Endothelial cell of umbilical vein (primary cell): Measurements from ENCODE around the gene KCNK15. TPM values are rescaled to one million over a fixed set of nuclear protein-coding genes. Genes with fewer than 3 reads are reported as not detected.

Experiments
- BruUV-seq: library from RNA; stranded (reverse); fragments of 400-500 nt; replicated peaks from 2 replicates; lab custom pipeline; 2021; lab: Mats Ljungman, UMichigan
- CTCF ChIA-PET: fragments of 300-600, 350-600 bp; sonication (Branson Sonifier 250); formaldehyde crosslinking; loops from one replicate; lab custom pipeline; 2021; ENCODE audit warnings: antibody characterized with exemption, inconsistent platforms; lab: Charles Lee
- POLR2A ChIA-PET: fragments of 300-600, 350-600 bp; sonication (Branson Sonifier 250); formaldehyde crosslinking; loops from one replicate; lab custom pipeline; 2021; ENCODE audit warnings: antibody characterized with exemption, inconsistent platforms; lab: Charles Lee
- DNase-seq: peaks from one replicate; pipeline ENCODE4 v3.0.0-alpha.2; 2011; ENCODE audit warnings: low read depth, low spot score
- FAIRE-seq: peaks from 2 replicates; lab custom pipeline; 2011; peaks lifted over from hg19 to GRCh38; lab: Jason Lieb, UNC
- H2AFZ ChIP-seq: 2 replicates; pipeline ENCODE4 v1.6.0; 2012; ENCODE audit warnings: low read depth, low read length, control low read depth, inconsistent platforms
- H3K27ac ChIP-seq: 2 replicates; pipeline ENCODE4 v1.5.1; 2011; ENCODE audit warnings: low read depth, mild to moderate bottlenecking, control low read depth, low read length, moderate library complexity; ENCODE audit not compliant: insufficient read depth
- H3K27me3 ChIP-seq, 2 experiments: 2 replicates each; pipeline versions ENCODE4 v1.6.0 to v1.6.1; 2011; ENCODE audit warnings: low read length in 2 of 2, mixed read lengths in 1 of 2; ENCODE audit not compliant: control insufficient read depth in 2 of 2, insufficient read depth in 2 of 2
- H3K36me3 ChIP-seq, 2 experiments: 2 replicates in 1 of 2; 3 replicates in 1 of 2; pipeline ENCODE4 v1.5.1; 2011; ENCODE audit warnings: low read length in 2 of 2, mild to moderate bottlenecking in 1 of 2, moderate library complexity in 1 of 2; ENCODE audit not compliant: control insufficient read depth in 2 of 2, insufficient read depth in 2 of 2; ENCODE audit errors: extremely low read depth in 1 of 2
- H3K4me1 ChIP-seq: 3 replicates; pipeline ENCODE4 v1.5.1; 2011; ENCODE audit warnings: mild to moderate bottlenecking, low read length; ENCODE audit not compliant: control insufficient read depth, insufficient read depth; ENCODE audit errors: extremely low read depth
- H3K4me2 ChIP-seq: 2 replicates; pipeline ENCODE4 v1.6.1; 2011; ENCODE audit warnings: low read length, control low read depth, mixed read lengths; ENCODE audit not compliant: insufficient read depth
- H3K4me3 ChIP-seq, 3 experiments: fragments of 200-600 bp in 1 of 3; sonication (generic), shearing (Covaris generic) in 1 of 3; replicated peaks in 1 of 3; 2 replicates each; pipeline ENCODE4 v1.5.1; 2011 to 2016; ENCODE audit warnings: control low read depth in 3 of 3, low read length in 3 of 3, mild to moderate bottlenecking in 2 of 3, inconsistent platforms in 1 of 3, low read depth in 1 of 3, moderate library complexity in 1 of 3; ENCODE audit not compliant: insufficient read depth in 1 of 3
- H3K79me2 ChIP-seq: 2 replicates; pipeline ENCODE4 v1.6.0; 2012; ENCODE audit warnings: low read length, inconsistent platforms; ENCODE audit not compliant: control insufficient read depth, insufficient read depth
- H3K9ac ChIP-seq: replicated peaks from 2 replicates; pipeline ENCODE3; 2011; ENCODE audit warnings: low read length, control low read depth; ENCODE audit not compliant: insufficient read depth; ENCODE audit errors: extremely low read depth
- H3K9me1 ChIP-seq: replicated peaks from 3 replicates; pipeline ENCODE4 v1.6.0; 2011; ENCODE audit warnings: mild to moderate bottlenecking, low read length; ENCODE audit not compliant: control insufficient read depth, insufficient read depth; ENCODE audit errors: extremely low read depth
- H3K9me3 ChIP-seq: replicated peaks from 2 replicates; pipeline ENCODE4 v1.5.1; 2012; ENCODE audit warnings: low read length, inconsistent platforms; ENCODE audit not compliant: control insufficient read depth, insufficient read depth
- H4K20me1 ChIP-seq: replicated peaks from 2 replicates; pipeline ENCODE3; 2011; ENCODE audit warnings: mild to moderate bottlenecking, low read length; ENCODE audit not compliant: control insufficient read depth, insufficient read depth; ENCODE audit errors: extremely low read depth
- EZH2 ChIP-seq: IDR thresholded peaks from 2 replicates; pipeline ENCODE4 v1.6.1; 2012; ENCODE audit warnings: borderline replicate concordance, low read depth, mild to moderate bottlenecking, moderate library complexity, low read length, inconsistent platforms; ENCODE audit not compliant: severe bottlenecking
- FOS ChIP-seq: IDR thresholded peaks from 2 replicates; pipeline ENCODE4 v1.6.1; 2011; ENCODE audit warnings: mild to moderate bottlenecking, low read length, moderate library complexity, borderline replicate concordance; ENCODE audit not compliant: insufficient read depth
- GATA2 ChIP-seq: IDR thresholded peaks from 2 replicates; pipeline ENCODE4 v1.7.0; 2011; ENCODE audit warnings: low read depth, mild to moderate bottlenecking, moderate library complexity, mixed read lengths, low read length; ENCODE audit not compliant: insufficient read length, insufficient read depth
- JUN ChIP-seq: IDR thresholded peaks from 2 replicates; pipeline ENCODE4 v1.6.1; 2011; ENCODE audit warnings: borderline replicate concordance, low read depth; ENCODE audit not compliant: insufficient read length, insufficient read depth
- MYC ChIP-seq: IDR thresholded peaks from one replicate; pipeline ENCODE4 v1.6.1; 2011; ENCODE audit warnings: mild to moderate bottlenecking, low read depth, low read length
- POLR2A ChIP-seq: IDR thresholded peaks from 2 replicates; pipeline ENCODE4 v1.6.1; 2012; ENCODE audit warnings: low read depth, mild to moderate bottlenecking, control low read depth, low read length
- POLR2AphosphoS5 ChIP-seq: IDR thresholded peaks from 2 replicates; pipeline ENCODE4 v1.6.1; 2012; ENCODE audit warnings: low read depth, mild to moderate bottlenecking, control low read depth, low read length, moderate library complexity; ENCODE audit not compliant: insufficient read depth
- dilution Hi-C: fragments of 300-500 bp; cut with MboI; formaldehyde crosslinking; loops from one replicate; pipeline ENCODE4 v1.15.0; 2019; ENCODE audit warnings: low sequenced_read_pairs; ENCODE audit not compliant: extremely low pct_ligation_motif_present
- intact Hi-C: fragments of 100-400 bp; cut with micrococcal nuclease; formaldehyde crosslinking; loops from one replicate; pipeline ENCODE4 v1.10.0; 2022
- polyA plus RNA-seq, 4 experiments: library from polyadenylated mRNA; depleted of rRNA in 3 of 4; stranded (reverse) in 3 of 4; unstranded in 1 of 4; fragments of >200 nt; gene quantifications; 2 replicates each; pipeline versions ENCODE4 v1.2.1 to v1.2.3, GENCODE V29; 2011 to 2012; ENCODE audit warnings: missing spikeins in 1 of 4
- total RNA-seq: library from RNA; stranded (reverse); gene quantifications from 2 replicates; pipeline ENCODE4 v1.2.3, GENCODE V29; 2021
- TF ChIP-seq, protein P1 (sequence below): IDR thresholded peaks from 2 replicates; pipeline ENCODE4 v1.6.1; 2011; ENCODE audit not compliant: insufficient read depth, insufficient read length
- TF ChIP-seq, protein P2 (sequence below), 2 donors: IDR thresholded peaks; 1 replicate in 1 of 2; 2 replicates in 1 of 2; pipeline ENCODE4 v1.5.1; 2011; ENCODE audit warnings: low read length in 2 of 2, mild to moderate bottlenecking in 2 of 2, moderate library complexity in 2 of 2, control low read depth in 1 of 2, inconsistent platforms in 1 of 2, low read depth in 1 of 2; ENCODE audit not compliant: insufficient read depth in 1 of 2; ENCODE audit errors: extremely low read depth in 1 of 2

The KCNK15 gene
- total and polyA plus RNA-seq, 2 donors (not counting 3 experiments of a cell fraction or from before 2014, with no cell fraction given) = 0.06 TPM; not detected in 1

DNA sequence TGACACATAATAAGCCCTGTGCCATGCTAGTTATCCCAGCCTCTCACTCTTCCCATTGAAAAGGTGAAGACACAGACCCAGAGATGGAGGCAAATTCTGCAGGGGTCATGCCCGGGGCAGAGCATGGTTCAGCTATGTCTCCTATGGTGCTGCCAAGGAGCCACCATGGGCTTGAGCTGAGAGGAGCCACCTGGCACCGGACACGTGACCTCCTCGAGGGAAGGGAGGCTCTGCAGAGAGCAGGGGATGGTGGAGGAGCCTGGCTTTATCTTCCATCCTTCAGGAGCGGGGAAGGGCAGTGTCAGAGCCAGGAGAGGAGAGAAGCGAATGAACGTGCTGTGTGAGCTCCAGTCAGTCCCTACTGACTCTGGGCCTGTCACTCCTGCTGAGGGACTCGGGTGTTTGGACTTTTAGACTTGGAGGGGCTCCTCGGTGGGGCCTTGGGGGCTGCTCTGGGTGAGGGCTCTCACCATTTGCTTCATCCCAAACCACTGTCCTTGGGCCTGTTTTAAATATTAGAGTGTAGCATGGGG lies 41.6 kb upstream of the KCNK15 start:
- Histone ChIP-seq H3K27ac (no peak overlapping the region), H3K4me1 (peaks cover 13% of the 10 kb centered on the region), H3K36me3 (no peaks in the 10 kb centered on the region), H3K27me3 (no peaks in the 10 kb centered on the region), H2AFZ (no peak overlapping the region), H3K9me1 (no peaks in the 10 kb centered on the region), H3K4me3 (no peak overlapping the region), H3K9me3 (no peaks in the 10 kb centered on the region), H3K4me2 (no peak overlapping the region), H3K9ac (no peak overlapping the region), H3K79me2 (no peaks in the 10 kb centered on the region), H4K20me1 (no peaks in the 10 kb centered on the region)
- dilution Hi-C loops = no loop called here
- intact Hi-C loops = loop anchor here (1.0 kb wide), 1 partner anchor 9 kb away; no protein-coding TSS in a partner anchor
- BruUV-seq = no TSS peak
- CTCF ChIA-PET = interaction anchor here (0.8 to 2.5 kb wide), 4 partner anchors 17 to 28 kb away, joined by 3 to 11 read pairs (median 6); no protein-coding TSS in a partner anchor
- DNase-seq (no peak), FAIRE-seq (no peak)
- POLR2A ChIA-PET = no interaction called here
- TF ChIP-seq JUN (no peak), POLR2A (no peak), POLR2AphosphoS5 (no peak), MYC (no peak), FOS (no peak), GATA2 (no peak), EZH2 (no peak)
- TF ChIP-seq, protein P1, sequence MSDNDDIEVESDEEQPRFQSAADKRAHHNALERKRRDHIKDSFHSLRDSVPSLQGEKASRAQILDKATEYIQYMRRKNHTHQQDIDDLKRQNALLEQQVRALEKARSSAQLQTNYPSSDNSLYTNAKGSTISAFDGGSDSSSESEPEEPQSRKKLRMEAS = no peak
- TF ChIP-seq, protein P2, sequence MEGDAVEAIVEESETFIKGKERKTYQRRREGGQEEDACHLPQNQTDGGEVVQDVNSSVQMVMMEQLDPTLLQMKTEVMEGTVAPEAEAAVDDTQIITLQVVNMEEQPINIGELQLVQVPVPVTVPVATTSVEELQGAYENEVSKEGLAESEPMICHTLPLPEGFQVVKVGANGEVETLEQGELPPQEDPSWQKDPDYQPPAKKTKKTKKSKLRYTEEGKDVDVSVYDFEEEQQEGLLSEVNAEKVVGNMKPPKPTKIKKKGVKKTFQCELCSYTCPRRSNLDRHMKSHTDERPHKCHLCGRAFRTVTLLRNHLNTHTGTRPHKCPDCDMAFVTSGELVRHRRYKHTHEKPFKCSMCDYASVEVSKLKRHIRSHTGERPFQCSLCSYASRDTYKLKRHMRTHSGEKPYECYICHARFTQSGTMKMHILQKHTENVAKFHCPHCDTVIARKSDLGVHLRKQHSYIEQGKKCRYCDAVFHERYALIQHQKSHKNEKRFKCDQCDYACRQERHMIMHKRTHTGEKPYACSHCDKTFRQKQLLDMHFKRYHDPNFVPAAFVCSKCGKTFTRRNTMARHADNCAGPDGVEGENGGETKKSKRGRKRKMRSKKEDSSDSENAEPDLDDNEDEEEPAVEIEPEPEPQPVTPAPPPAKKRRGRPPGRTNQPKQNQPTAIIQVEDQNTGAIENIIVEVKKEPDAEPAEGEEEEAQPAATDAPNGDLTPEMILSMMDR (IDR thresholded peaks at IDR 0.05; ENCODE audit: extremely low read depth in 1 of 2, insufficient read depth in 1 of 2, low read depth in 1 of 2, low read length in 2 of 2) = no peak
